ENCODE measurements around the gene INPP5A.
"Not testable (repeated sequence)": the region's sequence is repeated elsewhere in the genome, so short reads cannot be mapped to it uniquely, and the experiment has no call there.

The INPP5A gene

DNA sequence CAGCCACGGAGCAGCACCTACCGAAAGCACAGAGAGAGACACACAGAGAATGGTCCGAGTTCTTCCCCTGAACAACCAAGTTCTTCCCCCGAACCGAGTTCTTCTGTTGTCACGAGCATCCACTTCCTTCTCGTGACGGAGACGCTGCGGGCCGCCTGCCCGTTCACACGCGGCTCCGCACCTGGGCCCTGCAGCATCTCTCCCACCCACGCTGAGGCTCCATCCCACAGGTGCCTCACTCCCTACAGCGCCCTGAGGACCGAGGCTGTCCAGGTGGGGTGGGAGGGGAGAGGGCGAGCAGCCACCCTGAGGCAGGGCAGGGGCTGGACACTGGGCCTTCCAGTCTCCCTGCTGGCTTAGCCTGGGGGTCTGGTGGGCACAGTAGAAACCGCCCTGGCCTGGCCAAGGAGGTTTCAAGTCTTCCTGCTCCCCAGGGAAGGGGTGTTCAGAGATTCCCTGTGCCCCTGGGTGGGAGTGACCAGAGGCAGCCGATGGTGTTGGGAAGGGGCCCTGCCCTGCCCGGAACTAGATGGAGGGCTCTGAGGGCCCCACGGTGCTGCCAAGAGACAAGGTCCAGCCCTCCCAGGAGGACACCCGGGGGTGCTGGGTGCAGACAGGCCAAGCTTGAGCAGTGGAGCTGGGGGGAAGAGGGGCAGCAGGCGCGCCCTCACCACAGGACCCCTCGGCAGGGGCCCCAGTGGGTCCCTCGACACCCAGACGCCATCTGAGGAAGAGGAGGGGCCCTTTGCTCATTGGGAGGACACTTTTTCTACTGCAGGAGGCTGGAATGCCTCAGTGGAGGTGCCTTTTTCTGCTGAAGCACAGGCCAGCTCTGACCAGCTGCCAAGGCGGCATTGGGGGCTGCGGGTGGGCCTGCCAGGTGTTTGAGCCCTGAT, 253.6 kb downstream of the INPP5A start:
- DNase-seq, result no peak

DNA sequence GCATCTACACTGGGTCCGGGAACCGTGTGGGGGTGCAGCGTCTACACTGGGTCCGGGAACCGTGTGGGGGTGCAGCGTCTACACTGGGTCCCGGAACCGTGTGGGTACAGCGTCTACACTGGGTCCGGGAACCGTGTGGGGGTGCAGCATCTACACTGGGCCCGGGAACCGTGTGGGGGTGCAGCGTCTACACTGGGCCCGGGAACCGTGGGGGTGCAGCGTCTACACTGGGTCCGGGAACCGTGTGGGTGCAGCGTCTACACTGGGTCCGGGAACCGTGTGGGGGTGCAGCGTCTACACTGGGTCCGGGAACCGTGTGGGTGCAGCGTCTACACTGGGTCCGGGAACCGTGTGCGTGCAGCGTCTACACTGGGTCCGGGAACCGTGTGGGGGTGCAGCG, 254.5 kb downstream of the INPP5A start:
- not testable (repeated sequence) for DNase-seq

DNA sequence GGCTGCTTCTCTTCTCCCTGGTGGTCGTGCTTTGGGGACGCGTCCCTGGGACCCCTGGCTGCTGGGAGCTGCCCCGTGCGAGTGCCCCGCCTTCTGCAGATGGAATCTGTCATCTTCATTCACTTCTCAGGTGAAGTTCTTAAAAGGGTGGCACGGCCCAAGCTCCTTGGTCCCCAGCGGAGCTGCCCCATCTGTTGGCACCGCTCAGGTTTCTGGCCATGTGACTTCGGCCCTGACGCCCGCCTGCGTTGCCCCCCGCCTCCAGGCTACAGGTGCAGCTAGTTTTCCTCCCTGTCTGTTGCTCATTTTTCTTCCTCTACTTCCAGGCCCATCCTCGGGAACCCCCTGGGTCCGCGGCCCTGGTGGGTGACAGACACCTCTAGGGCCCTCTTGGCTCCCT, 255.2 kb downstream of the INPP5A start:
- DNase-seq, result no peak

DNA sequence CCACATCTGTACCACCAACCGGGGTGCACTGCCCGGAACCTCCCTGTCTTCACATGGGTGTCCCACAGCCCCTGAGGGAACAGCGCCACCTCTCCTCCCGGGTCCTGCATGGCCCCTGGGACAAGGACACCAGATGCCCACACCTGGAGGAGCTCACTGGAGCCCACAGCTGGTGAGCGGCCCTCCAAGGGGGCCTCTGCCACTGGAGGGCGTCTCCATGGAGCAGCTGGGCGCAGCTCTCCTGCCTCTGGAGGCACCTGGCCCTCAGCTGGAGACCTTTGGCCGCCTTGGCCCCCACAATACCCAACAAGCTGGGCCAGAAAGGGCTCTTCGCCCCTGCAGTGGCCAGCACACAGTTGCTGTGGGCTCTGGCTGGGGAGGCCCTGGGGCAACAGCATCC, 255.6 kb downstream of the INPP5A start:
- DNase-seq, result no peak

DNA sequence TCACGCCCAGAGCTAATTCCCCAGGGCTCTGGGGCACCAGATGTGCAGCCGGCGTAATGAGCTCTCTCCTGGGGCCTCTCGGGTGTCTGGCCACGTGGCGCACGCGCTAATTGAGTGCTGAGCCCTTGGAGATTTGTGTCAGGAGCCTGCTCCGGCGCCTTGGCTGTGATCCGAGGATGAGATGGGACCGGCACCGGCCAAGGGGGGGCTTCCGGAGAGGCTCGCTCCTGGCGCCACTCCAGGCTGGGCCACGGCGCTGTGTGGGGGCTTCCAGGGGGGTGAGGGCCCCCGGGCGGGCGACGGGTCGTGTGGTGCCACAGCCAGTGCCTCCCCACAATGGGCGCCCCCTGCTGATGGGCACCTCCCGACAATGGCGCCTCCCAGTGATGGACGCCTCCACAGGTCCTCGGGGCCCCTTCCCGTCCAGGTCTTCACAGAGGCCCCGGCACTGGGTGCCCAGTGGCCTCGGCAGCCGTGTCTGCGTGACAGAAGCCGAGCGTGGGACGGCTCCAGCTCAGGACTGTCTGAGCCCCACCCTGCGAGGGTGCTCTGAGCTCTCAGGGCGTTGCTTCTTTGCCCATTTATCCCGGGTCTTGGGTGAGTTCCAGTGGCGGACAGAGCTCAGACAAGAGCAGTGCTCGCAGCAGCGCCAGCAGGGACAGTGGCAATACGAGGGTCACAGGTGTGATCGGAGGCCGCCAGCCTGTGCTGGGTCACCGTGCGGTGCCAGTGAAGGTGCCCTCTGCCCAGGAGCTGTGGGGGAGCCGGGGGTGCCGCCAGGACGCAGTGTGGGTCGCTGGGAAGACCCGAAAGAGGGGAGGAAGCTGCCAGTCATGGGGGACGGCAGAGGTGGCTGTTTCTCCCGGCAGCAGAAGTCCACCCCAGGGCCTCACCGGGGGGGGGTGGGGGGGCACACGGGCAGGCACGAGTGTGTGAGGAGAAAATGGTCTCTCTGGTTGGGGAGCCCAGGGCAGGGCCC, 256.6 kb downstream of the INPP5A start:
- no peak for DNase-seq

DNA sequence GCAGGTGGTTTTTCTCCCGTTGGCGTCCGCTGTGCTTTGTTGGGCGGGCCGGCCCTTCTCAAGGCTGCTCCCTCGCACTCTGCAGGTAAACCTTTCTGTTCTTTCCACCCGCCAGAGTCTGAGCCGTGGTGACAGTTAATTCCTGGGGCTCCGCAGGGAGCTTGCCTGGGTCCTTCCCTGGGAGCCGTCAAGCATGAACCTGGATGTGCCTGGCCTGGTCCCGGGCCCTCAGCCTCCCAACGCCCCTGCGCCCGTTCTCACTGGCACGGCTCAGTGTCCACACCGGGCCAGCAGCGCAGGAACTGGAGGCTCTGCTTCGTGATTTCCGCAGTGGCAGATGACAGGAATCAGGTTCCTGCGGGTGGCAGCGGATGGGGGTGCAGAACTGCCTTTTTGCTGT, 259.3 kb downstream of the INPP5A start:
- no peak for DNase-seq

DNA sequence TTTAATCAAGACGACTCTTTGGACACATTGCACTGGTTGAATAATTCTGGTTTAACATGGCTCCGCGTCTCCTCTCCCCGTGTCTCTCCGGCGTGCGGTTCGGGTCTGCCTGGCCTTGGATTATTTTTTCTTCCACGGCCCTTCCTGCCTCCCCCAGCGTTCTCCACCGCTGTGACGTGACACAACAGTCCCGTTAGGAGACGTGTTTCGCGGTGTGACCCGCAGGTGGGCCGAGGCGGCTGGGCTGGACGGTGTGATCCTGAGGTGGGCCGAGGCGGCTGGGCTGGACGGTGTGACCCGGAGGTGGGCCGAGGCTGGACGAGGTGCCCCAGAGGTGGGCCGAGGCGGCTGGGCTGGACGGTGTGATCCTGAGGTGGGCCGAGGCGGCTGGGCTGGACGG, 260.4 kb downstream of the INPP5A start:
- DNase-seq, result not testable (repeated sequence)

DNA sequence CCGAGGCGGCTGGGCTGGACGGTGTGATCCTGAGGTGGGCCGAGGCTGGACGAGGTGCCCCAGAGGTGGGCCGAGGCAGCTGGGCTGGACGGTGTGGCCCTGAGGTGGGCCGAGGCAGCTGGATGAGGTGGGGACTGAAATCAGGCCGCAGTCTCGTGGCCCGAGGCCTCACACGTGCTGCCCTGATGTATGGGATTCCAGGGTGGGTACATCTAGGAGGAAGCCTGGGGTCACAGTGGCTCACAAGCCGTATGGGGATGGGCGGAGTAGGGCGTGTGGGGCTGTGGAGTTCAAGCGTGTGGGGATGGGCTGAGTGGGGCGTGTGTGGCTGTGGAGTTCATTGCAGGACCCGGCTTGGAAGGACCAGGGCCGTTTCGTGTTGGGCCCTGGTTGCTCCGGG, 260.8 kb downstream of the INPP5A start:
- no peak for DNase-seq

DNA sequence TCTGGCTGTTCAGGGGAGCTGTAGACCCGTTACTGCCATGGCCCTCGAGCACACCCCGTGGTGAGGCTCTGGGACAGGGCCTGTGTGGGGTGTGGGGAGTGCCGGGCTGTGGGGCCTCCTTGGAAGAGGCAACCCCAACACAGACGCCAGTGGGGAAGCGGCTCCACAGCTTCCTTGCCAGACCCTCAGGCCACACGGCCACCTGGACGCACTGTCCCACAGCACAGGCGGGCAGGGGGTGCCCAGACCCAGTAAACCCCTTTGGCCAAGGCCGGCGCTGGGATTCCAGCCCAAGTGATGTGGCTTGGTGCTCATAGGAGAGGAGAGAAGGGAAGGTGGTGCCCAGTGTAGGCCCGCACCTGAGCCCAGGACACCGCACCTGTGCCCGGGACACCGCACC, 261.3 kb downstream of the INPP5A start:
- DNase-seq, result no peak

DNA sequence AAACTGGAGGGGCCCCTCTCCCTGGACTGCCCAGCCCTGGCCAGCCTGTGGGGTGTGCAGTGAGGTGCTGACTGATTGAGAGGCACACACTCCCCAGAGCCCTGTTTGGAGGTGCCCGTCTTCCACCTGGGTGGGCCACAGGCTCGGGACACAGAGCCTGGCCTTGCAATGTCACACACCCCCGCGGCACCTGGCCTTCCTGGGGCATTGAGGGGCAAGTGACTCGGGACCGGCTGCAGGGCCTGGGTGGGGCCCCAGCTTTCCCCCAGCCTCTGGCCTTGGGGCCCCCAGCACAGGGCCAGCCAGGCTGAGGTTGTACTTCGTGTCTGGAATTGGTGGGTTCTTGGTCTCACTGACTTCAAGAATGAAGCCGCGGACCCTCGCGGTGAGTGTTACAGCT, 262.3 kb downstream of the INPP5A start:
- no peak for DNase-seq

DNA sequence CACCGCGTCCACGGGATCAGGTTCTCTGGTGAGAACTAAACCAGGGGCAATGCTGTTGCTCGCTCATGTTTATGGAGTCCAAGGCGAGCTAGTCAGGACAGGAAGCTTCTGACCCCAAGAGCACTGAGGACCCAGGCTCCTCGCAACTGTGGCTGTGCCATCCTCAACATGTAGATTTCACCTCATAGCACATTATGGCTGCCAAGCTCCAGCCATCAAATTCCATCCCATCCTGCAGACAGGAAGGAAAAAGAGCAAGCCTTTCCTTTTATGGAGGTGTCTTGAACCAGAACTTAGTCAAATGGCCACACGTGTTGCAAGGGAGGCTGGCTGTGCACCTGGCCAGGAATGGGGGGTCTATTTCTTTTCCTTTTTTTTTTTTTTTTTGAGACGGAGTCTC, 264.5 kb downstream of the INPP5A start:
- no peak for DNase-seq

DNA sequence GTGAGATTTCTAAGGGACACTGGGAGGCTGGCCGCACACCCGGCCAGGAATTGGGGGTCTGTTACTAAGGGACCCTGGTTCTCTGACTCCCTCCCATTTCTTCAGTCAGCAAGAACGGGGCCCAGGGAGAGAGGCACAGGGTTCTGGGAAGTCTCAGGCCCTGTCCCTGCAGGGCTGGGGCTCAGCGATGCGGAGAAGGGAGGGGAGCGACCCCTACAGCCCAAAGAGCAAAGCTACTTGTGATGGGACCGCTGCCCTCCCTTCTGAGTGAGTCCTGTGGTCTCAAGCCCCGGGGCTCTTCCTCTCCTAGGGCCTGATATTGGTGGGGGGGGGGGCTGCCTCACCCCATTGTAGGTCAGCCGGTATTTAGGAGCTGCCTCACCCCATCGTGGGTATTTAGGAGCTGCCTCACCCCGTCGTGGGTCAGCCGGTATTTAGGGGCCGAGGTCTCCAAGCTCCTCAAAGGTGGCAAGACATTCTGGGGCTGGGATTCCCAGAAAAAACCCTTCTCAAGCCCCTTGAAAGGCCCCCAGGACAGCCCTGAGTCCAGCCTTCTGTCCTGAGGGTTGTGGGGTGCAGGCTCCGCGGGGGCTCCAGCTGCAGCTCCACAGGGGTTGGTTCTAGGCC, 265.2 kb downstream of the INPP5A start:
- no peak for DNase-seq

DNA sequence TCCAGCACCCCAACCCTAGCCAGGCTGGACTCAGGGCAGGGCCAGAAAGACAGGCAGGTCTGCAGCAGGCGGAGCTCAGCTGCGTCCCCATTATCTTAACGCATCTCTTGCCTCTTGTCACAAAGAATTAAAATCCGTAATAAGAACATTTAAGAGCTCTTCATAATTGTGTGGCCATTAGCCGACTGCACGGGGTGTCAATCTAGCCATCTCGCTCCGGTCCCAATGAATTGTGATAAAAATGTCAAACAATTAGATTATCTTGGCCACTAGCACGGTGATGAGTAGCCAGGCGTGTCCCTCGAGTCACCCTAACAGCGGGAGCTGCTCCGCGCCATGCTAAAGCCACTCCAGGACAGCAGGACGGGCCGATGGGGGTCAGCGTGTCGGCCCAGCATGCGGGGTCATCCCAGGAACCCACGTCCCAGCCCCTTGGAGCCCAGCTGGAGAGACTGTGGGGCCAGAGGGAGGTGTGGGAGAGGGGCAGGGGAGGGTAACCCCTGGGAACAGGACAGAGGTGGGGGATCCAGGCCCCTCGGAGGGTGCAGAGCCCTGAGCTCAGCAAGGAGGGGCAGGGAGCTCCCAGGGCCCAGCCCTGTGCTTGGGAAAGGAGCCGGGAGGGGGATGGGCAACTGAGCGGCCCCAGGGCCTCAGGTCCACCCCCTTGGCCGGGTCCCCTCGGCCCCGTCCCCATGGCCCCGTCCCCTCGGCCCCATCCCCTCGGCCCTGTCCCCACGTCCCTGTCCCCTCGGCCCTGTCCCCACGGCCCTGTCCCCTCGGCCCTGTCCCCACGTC, 266.0 kb downstream of the INPP5A start:
- DNase-seq, result no peak

DNA sequence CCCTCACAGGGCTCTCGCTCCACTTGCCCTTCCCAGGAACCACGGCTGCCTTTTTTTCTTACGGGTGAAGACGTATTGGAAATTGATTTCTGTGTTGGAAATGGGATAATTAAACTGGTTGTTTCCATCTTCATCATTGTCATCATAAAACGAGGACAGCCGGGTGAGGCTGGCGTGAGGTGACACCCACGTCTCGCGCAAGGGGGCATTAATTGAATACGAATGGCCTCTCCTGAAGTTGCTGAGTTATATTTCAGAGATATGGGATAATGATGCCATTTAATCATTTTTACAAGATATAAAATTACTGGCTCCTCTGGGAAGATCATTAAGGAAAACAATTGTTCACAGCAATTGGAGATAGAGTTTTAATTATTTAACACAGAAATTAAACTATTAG, 266.7 kb downstream of the INPP5A start:
- no peak for DNase-seq

DNA sequence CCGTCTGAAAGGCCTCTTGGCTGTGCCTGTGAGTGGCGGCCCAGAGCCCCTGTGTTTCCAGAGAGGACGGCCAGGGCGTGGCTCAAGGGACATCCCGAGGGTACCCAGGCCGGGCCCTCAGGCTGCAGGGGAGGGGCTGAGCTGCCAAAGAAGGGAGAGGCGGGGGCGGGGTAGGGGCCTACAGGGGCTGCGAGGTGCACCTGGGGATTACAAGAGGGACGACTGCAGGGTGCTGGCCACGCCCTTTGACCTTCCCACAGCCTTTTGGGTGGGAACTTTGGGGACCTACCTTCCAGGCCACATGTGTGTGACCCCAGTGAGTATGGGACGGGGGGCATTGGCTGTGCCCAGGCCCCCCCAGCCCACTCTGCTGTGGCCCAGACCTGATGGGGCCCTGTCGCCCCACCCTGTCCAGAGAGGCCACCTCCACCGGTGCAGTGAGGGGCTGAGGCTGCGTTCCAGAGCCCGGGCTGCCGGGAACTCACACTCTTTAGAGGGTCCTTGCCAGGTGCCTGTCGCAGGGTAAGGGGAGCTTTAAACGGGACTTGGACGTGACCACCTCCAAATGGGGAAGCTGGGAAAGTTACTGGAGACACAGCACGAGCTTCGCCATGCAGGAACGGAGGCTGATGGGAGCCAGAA, 267.3 kb downstream of the INPP5A start:
- DNase-seq, result no peak

DNA sequence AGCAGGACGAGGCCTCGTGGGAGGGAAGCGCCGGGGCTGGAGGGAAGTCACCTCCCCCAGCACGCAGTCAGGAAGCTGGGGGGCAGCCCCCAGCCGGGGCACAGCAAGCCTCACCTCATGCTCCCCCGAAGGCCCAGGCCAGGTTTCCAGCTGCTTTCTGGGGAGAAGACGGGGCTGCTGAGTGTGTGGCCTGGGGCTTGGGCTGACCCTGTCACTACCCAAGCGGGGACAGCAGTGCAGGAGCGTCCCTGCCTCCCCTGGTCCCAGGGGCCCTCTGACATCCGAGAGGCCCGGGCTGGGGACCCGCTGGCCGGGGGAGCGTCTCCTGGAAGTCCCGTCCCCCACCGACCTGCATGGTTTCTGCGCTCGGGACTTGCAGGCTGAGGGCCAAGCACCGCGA, 268.0 kb downstream of the INPP5A start:
- DNase-seq, result no peak

DNA sequence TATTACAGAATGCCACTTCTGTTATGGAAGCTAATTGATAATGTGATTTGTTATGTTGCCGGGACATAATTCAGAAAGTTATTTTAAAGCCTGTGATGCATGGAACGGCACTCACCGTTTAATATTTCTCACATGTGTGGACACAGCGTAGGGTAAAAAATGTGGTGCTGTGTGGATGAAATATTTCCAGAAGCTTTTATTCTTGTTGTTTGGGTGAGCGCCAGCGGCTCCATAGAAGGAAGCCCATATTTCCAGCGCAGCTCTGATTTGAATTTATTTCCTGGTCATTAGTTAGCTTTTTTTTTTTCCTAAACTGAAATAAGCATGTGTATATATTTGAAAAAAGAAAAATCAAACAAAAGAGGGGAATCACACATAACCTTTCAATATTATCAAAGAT, 268.5 kb downstream of the INPP5A start:
- no peak for DNase-seq

DNA sequence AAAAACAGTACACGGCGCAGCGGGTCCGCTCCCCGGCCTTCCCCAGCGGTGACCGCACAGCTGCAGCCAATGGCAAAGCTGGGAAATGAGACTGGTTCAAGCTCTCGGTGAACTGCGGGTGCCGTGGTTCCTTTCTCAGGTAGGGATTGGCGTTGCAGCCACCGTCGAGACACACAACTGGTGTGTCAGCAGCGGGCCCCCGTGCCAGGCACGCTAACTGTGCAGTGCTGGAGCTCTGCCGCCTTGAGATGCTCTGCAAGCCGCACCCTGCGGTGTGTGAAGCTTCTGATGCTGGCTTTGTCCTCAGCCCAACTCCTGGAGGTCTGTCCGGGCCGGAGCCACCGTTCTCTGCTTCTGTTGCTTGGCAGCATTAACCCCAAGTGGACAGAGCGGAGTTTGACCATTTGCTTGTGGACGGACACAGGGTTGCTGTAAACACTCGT, 269.0 kb downstream of the INPP5A start:
- no peak for DNase-seq

DNA sequence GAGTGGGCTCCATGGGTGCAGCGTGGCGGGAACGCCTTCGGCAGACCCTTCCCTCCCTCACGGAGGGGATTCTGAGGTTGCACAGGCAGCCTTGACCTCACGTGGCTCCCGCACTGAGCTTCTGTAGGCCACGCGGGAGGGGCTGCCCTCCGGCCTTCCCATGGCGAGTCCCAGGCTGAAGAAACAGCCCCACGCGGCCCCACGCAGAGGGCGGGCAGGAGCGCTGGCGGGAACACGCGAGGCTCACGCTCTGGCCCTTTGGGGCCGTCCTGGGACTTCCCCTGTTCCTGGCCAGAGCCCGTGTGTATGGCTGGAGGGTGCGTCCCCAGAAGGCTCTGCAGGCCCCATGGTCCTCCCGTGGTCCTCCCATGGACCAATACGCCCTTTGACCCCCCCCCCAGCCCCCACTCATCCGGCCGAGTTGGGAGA, 270.0 kb downstream of the INPP5A start:
- DNase-seq, result no peak

DNA sequence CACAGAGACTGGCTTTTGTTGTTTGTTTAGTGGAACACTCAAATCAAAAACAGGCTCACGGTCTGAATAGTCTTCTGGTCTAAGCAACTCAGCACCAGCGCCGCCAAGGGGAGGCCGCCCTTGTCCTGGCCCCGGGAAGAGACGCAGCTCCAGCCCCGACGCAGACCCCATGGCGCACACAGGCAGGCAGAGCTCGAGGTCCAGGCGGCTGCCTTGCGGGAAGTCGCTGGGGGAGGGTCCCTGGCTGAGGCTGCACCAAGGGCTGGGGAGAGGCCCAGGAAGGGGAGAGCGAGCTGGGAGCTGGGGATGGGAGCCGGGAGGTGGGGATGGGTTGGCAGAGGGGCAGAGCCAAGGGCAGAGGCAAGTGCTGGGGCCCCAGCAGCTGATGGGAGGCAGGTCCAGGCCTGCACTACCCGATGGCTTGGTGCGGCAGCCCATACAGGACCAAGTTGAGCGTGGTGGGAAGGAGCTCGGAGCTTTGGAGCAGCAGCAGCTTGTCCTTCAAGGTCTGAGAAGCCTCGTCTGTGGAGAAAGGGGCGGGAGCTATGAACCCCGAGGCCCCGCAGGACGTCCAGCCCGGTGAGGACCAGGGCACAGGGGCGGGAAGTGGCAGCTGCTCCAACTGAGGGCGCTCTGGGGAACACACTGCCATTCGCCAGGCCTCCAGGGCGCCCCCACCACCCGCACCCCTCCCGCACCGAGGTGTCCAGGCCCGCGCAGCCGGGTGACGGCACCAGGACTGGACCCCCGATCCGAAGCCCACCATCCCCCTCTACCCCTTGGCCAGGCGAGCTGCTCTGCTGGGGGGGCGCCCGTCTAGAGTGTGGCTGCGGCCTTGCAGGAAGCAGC, 271.0 kb downstream of the INPP5A start:
- DNase-seq, result no peak
